Epithelial cell of proximal tubule (primary cell): ENCODE measurements around the gene HHATL. TPM values are rescaled to one million over a fixed set of nuclear protein-coding genes. Genes with fewer than 3 reads are reported as not detected.

Experiments
- DNase-seq: peaks from one replicate; pipeline ENCODE4 v3.0.0-alpha.2; 2011; ENCODE audit warnings: low read depth
- H3K4me3 ChIP-seq: 2 replicates; pipeline ENCODE4 v1.5.1; 2011; ENCODE audit warnings: low read depth, mild to moderate bottlenecking, low read length
- total RNA-seq: library from RNA; depleted of rRNA; stranded (reverse); fragments of >200 nt; gene quantifications from 2 replicates; pipeline ENCODE4 v1.2.3, GENCODE V29; 2015
- TF ChIP-seq, protein P1 (sequence below): conservative IDR thresholded peaks from 2 replicates; pipeline ENCODE4 v1.5.1; 2012; ENCODE audit warnings: low read depth, mild to moderate bottlenecking, low read length

The HHATL gene
- total RNA-seq, 1 donor from 2014 or later, result not detected

DNA sequence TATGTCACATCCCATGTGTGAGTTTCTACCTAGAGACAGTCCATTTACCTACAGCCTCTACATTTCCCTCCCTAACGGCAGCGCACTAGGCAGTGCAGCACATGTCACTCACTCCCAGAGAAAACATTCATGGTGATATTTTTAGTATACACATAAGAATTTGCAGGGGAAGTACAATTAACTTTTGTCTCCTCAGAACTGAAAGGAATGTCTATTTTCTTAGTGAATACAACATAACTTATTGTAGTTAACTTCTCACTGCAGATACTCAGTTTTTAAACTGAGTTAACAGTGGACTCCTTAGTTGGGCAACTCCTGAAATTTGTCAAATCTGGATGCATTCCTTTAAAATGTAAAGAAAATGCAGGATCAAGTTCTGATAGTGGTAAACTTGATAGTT lies 53.6 kb downstream of the HHATL start:
- no peak for DNase-seq
- TF ChIP-seq, protein P1, sequence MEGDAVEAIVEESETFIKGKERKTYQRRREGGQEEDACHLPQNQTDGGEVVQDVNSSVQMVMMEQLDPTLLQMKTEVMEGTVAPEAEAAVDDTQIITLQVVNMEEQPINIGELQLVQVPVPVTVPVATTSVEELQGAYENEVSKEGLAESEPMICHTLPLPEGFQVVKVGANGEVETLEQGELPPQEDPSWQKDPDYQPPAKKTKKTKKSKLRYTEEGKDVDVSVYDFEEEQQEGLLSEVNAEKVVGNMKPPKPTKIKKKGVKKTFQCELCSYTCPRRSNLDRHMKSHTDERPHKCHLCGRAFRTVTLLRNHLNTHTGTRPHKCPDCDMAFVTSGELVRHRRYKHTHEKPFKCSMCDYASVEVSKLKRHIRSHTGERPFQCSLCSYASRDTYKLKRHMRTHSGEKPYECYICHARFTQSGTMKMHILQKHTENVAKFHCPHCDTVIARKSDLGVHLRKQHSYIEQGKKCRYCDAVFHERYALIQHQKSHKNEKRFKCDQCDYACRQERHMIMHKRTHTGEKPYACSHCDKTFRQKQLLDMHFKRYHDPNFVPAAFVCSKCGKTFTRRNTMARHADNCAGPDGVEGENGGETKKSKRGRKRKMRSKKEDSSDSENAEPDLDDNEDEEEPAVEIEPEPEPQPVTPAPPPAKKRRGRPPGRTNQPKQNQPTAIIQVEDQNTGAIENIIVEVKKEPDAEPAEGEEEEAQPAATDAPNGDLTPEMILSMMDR, result no peak
- no peak overlapping the region for H3K4me3 ChIP-seq

DNA sequence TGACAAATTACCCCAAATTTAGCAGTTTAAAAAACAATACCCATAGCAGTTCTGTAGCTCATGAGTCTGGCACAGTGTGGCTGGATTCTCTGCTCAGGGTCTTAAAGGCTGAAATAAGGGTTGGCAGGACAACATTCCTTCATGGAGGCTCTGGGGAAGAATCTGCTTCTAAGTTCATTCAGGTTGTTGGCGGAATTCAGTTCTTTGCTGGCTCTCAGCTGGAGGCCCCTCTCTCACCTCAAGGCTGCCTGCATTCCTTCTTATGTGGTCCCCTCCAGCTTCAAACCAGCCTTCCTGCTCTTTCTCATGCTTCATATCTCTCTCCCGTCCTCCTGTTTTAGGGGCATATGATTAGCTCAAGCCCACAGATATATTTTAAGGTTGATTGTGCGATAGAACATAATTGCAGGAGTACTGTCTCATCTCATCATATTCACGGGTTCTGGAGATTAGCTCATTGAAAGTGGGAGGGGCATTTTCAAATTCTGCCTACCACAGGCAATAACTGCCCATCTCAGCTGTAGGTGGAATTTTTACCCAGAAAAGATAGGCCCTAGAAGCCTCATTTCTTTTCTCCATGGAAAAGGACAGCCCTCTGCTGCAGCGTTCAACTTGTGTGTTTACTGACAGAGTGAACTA lies 54.7 kb downstream of the HHATL start:
- DNase-seq, result no peak
- TF ChIP-seq, protein P1, result no peak
- no peak overlapping the region for H3K4me3 ChIP-seq

Other genes with a start within 250 kb of the HHATL start
- 0.43 TPM in 1 of 2 replicates, not detected in the other for gene VIPR1, start 200.2 kb downstream of the HHATL start, total RNA-seq
- 40.8 and 60.0 TPM in 2 replicates for gene SEC22C, start 120.8 kb downstream of the HHATL start, total RNA-seq
- 26.9 and 31.5 TPM in 2 replicates for gene SS18L2, start 111.9 kb downstream of the HHATL start, total RNA-seq
- 18.2 and 24.3 TPM in 2 replicates for gene NKTR, start 102.1 kb downstream of the HHATL start, total RNA-seq
- gene ZBTB47, start 49.1 kb downstream of the HHATL start, total RNA-seq, result 5.6 and 6.2 TPM in 2 replicates
- gene KLHL40, start 17.3 kb downstream of the HHATL start, total RNA-seq, result not detected in 2 replicates
- 0.65 and 1.7 TPM in 2 replicates for gene CCDC13, start 70.5 kb upstream of the HHATL start, total RNA-seq
- 246 and 247 TPM in 2 replicates for gene HIGD1A, start 101.7 kb upstream of the HHATL start, total RNA-seq
- gene ACKR2, start 106.6 kb upstream of the HHATL start, total RNA-seq, result 2.8 and 6.1 TPM in 2 replicates
- not detected in 2 replicates for gene CYP8B1, start 173.1 kb upstream of the HHATL start, total RNA-seq
- gene ZNF662, start 203.3 kb upstream of the HHATL start, total RNA-seq, result 1.7 and 6.3 TPM in 2 replicates